ENCODE data around the gene TMEM120B.

TMEM120B gene

DNA sequence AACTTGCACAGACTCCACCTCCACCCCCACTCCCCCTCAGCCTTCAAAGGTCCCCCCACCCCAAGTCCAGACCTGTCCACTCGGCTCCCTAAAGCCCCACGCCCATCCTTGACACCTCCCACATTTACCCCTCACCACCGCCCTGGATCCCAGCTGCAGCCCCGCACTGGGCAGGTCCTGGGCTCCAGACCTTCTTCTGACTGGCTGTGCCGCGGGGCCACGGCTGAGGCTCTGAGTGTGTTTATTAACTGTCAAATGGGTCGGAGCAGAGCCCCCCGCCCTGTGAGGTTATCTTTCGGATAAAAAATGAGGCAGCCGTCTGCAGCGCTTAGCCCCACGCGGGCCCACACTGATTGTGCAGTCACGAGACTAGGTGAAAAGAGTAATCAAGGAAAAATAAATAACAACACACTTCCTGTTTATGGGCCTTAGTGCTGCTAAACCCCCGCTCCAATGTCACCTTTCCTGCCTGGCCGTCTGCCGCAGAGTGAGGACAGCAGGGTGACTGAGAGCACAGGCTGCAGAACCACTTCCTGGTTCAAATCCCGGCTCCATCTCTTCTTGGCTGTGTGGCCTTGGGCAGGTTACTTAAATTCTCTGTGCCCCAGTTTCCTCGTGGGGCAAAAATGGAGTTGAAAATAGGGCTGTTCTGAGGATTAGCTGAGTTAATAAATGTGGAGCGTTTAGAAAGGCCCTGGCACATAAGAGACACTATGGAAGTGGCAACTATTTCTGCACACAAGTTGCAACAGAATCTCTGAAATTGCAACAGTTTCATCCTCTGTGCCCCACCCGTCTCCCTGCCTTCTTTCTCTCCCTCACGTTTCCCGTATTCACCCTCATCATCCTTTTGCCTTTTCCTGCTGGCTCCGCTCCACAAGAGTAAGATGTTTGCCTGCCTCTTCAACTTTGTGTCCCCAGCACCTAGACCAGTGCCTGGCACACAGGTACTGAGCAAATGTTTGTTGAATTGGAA lies 100.7 kb downstream of the TMEM120B start:
- H3K4me3 ChIP-seq (ENCODE audit: low read depth, low read length), result peak overlapping the region; percentile 44

DNA sequence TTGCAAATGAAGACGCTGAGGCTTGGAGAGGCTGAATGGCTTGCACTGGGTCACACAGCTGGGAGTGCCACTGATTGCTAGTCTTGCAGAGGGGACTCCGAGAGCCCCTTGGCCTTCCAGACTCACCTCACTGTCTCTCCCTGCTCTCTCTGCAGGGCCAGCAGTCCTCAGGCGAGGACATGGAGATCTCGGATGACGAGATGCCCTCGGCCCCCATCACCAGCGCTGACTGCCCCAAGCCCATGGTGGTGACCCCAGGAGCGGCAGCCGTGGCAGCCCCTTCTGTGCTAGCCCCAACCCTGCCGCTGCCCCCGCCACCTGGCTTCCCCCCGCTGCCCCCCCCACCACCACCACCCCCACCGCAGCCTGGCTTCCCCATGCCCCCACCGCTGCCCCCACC lies 101.4 kb downstream of the TMEM120B start:
- H3K4me3 ChIP-seq (ENCODE audit: low read depth, low read length), result no peak overlapping the region

DNA sequence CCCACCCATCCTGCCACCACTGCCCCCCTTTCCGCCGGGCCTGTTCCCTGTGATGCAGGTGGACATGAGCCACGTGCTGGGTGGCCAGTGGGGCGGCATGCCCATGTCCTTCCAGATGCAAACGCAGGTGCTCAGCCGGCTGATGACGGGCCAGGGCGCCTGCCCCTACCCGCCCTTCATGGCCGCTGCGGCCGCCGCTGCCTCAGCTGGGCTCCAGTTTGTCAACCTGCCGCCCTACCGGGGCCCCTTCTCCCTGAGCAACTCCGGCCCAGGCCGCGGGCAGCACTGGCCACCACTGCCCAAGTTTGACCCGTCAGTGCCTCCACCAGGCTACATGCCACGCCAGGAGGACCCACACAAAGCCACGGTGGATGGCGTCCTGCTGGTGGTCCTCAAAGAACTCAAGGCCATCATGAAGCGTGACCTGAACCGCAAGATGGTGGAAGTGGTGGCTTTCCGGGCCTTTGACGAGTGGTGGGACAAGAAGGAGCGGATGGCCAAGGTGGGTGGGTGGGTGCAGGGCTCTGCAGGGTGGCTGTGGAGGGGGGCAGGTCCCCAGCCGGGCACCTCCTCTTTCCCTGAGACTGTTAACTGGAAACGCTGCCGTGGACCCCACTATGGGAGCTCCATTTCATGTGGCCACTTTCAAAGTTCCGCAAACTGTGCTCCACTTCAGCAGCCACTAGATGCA lies 102.0 kb downstream of the TMEM120B start:
- no peak overlapping the region for H3K4me3 ChIP-seq (ENCODE audit: low read depth, low read length)

DNA sequence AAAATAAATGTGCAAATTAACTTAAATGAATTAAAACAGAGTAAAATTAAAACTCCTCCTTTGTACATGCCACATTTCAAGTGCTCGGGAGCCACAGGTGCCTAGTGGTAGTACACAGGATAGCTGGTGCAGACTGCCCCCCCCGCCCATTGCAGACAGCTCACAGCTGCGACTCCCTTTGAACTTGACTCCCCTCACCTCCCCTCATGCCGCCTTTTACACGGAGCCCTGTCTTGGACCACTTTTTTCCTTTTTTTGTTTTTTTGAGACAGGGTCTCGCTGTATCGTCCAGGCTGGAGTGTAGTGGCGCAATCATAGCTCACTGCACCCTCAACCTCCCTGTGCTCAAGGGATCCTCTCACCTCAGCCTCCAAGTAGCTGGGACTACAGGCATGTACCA lies 102.7 kb downstream of the TMEM120B start:
- H3K4me3 ChIP-seq (ENCODE audit: low read depth, low read length), result no peak overlapping the region

DNA sequence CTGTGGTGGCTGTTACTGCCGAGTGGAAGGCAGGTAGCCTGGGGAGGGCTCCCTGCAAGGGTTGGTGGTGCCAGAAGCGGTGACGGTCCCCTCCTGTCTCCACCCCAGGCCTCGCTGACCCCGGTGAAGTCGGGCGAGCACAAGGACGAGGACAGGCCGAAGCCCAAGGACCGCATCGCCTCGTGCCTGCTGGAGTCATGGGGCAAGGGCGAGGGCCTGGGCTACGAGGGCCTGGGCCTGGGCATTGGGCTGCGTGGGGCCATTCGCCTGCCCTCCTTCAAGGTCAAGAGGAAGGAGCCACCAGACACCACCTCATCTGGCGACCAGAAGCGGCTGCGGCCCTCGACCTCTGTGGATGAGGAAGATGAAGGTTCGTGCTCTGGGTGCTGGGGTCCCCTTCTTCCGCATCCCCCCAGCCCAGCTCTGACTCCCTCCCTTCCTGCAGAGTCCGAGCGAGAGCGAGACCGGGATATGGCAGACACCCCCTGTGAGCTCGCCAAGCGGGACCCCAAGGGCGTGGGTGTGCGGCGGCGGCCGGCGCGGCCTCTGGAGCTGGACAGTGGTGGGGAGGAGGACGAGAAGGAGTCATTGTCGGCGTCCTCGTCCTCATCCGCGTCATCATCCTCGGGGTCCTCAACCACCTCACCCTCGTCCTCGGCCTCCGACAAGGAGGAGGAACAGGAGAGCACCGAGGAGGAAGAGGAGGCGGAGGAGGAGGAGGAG lies 104.5 kb downstream of the TMEM120B start:
- H3K4me3 ChIP-seq (ENCODE audit: low read depth, low read length), result no peak overlapping the region

DNA sequence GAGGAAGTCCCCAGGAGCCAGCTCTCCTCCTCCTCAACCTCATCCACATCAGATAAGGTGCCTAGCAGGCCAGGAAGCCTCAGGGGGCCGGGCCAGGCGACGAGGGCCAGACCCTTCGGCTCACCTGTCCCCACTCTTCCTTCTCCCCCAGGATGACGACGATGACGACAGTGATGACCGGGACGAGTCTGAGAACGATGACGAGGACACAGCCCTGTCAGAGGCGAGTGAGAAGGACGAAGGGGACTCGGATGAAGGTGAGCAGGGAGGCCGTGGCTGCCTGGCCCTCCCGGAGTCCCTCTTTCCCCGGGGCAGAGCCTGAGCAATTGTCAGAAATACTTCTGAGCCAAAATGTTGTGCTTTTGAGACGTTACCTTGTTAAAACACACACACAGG lies 105.1 kb downstream of the TMEM120B start:
- no peak overlapping the region for H3K4me3 ChIP-seq (ENCODE audit: low read depth, low read length)

DNA sequence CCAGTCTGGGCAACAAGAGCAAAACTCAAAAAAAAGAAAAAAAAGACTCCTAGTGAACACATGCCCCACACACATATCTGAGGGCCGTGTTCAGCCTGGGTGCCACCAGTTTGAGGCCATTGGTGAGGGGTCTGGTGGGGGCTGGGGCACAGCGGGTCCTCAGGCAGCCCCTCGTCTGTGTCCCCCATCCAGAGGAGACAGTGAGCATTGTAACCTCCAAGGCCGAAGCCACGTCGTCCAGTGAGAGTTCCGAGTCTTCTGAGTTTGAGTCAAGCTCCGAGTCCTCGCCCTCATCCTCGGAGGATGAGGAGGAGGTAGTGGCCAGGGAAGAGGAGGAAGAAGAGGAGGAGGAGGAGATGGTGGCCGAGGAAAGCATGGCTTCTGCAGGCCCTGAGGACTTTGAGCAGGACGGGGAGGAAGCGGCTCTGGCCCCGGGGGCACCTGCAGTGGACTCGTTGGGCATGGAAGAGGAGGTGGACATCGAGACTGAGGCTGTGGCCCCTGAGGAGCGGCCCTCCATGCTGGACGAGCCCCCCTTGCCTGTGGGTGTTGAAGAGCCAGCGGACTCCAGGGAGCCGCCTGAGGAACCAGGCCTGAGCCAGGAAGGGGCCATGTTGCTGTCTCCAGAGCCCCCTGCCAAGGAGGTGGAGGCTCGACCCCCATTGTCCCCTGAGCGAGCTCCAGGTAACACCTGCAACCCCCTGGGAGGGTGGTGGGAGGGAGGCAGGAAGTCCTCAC lies 106.8 kb downstream of the TMEM120B start:
- no peak overlapping the region for H3K4me3 ChIP-seq (ENCODE audit: low read depth, low read length)

DNA sequence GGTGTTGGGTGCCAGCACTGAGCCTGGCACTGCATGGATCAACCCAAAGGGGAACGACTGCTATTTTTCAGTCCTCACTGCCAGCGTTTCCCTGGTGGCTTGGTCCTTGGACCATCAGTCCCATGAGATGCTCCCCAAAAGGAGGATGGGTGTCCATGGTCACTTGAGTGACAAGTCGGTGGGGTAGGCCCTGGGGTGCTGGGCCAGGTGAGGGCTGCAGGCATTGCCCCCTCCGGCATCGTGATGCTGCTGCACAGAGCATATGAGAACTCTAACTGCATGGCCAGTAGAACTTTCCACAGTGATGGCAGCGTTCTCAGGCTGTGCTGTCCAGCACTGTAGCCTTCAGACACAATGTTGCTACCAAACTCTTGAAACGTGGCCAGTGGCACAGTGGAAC lies 107.5 kb downstream of the TMEM120B start:
- no peak overlapping the region for H3K4me3 ChIP-seq (ENCODE audit: low read depth, low read length)

DNA sequence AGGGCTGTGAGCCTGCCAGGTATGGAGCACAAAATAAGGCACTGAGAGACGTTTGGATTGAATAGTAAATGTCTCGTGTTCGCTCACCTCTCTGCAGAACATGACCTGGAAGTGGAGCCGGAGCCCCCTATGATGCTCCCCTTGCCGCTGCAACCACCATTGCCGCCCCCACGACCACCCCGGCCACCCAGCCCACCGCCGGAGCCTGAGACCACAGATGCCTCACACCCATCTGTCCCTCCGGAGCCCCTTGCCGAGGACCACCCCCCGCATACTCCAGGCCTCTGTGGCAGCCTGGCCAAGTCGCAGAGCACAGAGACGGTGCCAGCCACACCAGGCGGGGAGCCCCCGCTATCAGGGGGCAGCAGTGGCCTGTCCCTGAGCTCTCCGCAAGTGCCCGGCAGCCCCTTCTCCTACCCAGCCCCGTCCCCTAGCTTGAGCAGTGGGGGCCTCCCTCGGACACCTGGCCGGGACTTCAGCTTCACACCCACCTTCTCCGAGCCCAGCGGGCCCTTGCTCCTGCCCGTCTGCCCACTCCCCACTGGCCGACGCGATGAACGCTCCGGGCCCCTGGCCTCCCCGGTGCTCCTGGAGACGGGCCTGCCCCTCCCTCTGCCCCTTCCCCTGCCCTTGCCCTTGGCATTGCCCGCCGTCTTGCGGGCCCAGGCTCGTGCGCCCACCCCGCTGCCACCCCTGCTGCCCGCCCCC lies 110.0 kb downstream of the TMEM120B start:
- no peak overlapping the region for H3K4me3 ChIP-seq (ENCODE audit: low read depth, low read length)

DNA sequence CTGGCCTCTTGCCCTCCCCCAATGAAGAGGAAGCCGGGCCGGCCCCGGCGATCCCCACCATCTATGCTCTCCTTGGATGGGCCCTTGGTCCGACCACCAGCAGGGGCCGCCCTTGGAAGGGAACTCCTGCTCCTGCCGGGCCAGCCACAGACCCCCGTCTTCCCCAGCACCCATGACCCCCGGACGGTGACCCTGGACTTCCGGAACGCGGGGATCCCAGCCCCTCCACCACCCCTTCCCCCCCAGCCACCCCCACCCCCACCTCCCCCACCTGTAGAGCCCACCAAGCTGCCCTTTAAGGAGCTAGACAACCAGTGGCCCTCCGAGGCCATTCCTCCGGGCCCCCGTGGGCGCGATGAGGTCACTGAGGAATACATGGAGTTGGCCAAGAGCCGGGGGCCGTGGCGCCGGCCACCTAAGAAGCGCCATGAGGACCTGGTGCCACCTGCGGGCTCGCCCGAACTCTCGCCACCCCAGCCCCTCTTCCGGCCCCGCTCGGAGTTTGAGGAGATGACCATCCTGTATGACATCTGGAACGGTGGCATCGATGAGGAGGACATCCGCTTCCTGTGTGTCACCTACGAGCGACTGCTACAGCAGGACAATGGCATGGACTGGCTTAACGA lies 110.7 kb downstream of the TMEM120B start:
- no peak overlapping the region for H3K4me3 ChIP-seq (ENCODE audit: low read depth, low read length)

DNA sequence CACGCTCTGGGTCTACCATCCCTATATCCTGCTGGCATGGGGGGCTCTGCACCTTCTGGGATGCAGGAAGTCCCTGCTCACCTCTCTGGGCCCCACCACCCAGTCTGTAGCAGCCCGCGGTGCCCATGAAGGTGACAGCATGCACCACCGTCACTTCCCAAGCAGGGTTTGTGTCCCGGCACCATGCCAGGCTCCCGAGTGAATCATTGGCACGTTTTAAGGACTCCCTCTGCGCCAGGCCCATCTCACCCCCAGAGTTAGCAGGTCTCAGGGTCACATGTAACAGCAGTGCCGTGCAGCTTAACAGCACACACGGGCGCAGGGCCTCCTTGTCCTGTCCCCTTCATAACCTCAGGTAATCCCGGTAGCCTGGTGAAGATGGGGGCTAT lies 111.2 kb downstream of the TMEM120B start:
- no peak overlapping the region for H3K4me3 ChIP-seq (ENCODE audit: low read depth, low read length)

DNA sequence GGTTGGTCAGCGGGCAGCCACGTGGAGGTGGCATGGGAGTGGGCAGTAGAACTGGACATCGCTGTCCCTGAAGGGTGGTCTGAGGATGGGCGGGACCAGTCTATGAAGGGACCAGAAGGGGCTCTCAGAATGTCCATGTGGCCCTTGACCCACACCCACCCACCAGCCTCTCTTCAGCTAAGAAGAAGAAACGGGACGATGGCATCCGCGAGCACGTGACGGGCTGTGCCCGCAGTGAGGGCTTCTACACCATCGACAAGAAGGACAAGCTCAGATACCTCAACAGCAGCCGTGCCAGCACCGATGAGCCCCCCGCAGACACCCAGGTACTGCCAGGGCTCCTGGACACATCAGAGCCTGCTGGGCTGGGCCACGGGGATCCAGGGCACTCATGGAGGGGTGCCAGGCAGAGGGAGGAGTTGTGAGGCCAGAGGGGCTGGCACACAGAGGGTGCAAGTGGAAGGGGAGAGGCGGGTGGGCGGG lies 112.5 kb downstream of the TMEM120B start:
- H3K4me3 ChIP-seq (ENCODE audit: low read depth, low read length), result no peak overlapping the region

DNA sequence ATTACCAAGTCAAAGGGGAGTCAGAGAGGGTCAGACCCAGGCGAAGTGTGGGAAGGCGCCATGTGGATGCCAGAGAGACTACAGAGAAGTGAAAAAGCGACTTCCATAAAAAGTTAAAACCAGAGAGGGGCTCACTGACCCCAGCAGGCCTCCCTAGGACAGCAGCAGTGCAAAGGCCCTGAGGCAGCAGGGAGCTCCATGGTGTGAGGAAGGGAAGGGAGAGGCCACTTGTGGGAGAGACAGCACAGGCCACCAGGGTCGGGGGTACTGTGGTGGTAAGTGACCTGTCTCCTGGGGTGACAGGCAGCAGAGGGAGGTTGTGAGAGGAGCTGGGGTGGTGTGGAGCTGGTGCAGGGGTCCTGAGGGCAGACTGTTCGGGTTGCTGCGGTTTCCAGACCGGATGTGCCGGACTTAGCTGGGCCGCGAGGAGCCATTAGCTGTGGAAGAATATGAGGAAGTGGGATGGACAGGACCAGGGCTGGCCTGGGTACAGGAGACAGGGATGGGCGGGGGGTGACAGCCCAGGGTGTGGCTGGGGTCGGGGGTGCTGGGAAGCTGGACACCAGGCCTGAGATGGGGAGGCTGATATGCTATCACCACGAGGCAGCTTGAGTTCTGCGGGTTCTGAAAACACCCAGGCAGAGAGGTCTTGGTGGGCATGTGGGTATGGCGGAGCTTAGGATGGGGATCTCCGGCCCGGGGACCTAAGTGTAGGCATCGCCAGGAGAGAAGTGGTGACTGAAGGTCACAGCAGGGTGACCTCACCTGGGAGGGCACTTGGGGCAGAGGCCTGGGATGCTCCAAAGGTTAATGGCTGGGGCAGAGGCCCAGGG lies 114.0 kb downstream of the TMEM120B start:
- H3K4me3 ChIP-seq (ENCODE audit: low read depth, low read length), result no peak overlapping the region

DNA sequence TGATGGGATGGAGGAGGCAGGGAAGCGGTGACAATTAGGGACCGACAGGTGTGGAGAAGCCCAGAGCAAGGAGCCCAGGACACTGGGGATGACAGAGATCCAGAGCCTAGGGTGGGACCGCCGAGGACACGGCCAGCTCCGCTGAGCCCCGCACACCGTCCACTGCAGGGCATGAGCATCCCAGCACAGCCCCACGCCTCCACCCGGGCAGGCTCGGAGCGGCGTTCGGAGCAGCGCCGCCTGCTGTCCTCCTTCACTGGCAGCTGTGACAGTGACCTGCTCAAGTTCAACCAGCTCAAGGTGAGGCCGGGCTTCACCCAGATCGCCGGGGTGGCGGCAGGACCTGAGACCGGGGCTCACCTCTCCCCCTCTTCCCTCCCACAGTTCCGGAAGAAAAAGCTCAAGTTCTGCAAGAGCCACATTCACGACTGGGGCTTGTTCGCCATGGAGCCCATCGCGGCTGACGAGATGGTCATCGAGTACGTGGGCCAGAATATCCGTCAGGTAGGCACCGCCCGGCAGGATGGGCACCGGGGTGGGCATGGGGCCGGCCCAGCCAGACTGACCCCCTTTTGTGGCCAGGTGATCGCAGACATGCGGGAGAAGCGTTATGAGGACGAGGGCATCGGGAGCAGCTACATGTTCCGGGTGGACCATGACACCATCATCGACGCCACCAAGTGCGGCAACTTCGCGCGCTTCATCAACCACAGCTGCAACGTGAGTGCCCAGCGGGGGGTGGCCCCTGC lies 115.0 kb downstream of the TMEM120B start:
- H3K4me3 ChIP-seq (ENCODE audit: low read depth, low read length), result no peak overlapping the region

DNA sequence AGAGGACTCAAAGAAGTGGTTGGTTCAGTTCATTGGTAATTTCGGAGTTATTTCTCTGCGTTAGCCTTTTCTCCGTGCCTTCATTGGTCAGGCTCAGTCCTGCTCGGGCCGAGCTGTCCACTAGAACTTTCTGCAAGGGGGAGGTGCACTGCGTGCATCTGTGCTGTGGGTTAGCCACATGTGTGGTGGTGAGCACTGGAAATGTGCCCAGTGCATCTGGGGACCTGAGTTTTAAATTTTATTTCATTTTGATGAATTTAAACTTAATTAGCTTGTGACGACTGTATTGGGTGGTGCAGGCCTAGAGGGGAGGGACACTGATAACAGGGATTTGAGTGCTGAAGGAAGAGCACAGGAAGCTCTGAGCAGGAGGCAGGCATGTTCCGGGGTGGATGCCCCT lies 115.8 kb downstream of the TMEM120B start:
- no peak overlapping the region for H3K4me3 ChIP-seq (ENCODE audit: low read depth, low read length)

DNA sequence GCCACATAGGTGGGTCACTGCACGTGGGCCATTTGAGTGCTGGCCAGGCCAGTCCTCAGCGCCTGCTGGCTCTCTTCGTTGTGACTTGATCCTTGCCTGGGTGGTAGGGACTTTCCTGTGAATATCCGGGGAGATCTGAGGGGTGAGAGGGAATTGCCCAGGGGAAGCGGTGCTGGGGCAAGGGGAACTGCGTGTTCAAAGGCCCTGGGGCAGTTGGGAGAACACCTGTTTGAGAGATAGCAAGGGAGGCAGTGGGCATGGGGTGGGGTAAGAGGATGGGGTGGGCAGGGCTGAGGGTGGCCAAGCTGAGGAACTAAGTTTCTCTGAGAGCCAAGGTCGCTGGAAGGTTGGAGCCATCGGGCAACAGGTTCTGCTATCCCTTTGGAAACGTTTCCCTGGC lies 116.3 kb downstream of the TMEM120B start:
- H3K4me3 ChIP-seq (ENCODE audit: low read depth, low read length), result no peak overlapping the region

DNA sequence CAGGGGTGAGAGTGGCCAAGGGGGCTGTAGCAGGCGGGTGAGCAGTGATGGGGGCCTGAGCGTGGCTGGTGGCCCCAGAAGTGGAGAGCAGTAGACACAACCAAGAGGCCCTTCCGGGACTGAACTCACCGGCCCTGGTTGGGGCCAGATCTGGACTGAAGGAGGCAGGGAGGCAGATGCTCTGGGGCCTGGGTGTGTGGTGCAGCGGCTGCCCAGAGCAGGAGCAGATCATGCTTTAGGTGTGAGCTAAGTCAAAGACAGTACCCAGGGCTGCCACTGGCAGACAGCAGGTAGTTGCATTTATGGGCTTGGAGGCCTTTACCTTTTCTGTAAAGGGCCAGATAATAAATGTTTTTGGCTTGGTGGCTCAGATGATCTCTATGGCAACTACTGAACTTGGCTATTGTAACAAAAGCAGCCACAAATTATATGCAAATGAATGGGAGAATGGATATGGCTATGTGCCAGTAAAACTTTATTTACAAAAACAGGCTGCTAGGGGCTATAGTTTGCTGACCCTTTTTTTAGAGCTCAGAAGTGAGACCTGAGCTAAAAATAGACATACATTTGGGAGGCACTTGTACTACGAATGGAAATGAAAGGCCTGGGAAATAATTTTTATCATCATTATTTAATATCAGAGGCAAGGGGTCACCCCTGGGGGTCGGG lies 116.8 kb downstream of the TMEM120B start:
- H3K4me3 ChIP-seq (ENCODE audit: low read depth, low read length), result no peak overlapping the region

DNA sequence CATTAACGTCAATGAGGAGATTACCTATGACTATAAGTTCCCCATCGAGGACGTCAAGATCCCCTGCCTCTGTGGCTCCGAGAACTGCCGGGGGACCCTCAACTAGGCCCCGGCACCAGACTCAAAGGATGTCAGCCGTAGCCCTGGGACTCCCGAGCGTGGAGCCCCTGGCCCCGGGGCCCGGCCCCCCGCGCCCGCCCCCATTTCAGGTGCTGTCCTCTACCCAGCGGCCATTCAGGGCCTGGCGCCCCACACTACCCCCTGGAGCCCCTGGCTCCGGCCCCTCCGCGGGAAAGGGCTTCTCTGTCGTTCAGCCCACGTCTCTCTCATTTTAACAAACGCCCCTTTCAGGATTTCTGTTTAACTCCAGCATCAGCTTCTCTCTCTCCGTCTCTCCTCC lies 117.6 kb downstream of the TMEM120B start:
- H3K4me3 ChIP-seq (ENCODE audit: low read depth, low read length), result no peak overlapping the region

Measured in iPS-11a (cell line).